ENCODE results near the gene CCSAP.

CCSAP gene

DNA sequence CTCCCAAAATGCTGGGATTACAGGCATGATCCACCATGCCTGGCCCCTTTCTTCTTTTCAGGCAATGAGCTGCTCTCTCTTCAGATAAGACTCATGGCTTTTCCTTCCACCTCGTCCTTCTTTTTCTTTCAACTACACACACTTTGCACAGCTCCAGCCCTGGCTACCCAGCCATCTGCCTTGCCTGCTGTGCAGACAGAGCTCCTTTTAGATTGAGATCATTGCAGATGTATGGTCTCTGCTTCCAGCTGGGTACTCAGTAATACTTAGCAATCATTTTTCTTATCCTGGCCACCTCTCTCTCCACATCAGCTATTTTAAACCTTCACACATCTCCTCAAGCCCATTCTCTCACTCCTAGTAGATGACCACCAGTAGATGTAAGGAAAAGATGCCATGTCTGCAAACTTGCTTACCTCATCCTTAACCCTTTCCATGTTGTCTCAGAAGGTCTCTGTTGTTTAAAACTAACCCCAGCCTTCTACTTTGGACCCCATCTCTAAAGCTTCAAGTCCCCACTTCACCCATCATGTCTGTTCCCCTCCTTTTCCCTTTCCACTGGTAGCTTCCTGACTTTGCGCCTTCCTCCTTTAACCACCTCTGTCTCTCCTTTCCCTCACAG, 64.6 kb downstream of the CCSAP start:
- TF ChIP-seq, protein P1, sequence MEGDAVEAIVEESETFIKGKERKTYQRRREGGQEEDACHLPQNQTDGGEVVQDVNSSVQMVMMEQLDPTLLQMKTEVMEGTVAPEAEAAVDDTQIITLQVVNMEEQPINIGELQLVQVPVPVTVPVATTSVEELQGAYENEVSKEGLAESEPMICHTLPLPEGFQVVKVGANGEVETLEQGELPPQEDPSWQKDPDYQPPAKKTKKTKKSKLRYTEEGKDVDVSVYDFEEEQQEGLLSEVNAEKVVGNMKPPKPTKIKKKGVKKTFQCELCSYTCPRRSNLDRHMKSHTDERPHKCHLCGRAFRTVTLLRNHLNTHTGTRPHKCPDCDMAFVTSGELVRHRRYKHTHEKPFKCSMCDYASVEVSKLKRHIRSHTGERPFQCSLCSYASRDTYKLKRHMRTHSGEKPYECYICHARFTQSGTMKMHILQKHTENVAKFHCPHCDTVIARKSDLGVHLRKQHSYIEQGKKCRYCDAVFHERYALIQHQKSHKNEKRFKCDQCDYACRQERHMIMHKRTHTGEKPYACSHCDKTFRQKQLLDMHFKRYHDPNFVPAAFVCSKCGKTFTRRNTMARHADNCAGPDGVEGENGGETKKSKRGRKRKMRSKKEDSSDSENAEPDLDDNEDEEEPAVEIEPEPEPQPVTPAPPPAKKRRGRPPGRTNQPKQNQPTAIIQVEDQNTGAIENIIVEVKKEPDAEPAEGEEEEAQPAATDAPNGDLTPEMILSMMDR (IDR thresholded peaks at IDR 0.05), result no peak
- Histone ChIP-seq H3K27ac (no peak overlapping the region), H3K4me3 (no peak overlapping the region)
- DNase-seq (ENCODE audit: low spot score), result no peak

GRCh38 chr1:229275005-229275404, 67.8 kb downstream of the CCSAP start:
- H3K4me3 ChIP-seq, result no peak overlapping the region
- no peak for DNase-seq (ENCODE audit: low spot score)
- no peak overlapping the region for H3K27ac ChIP-seq
- TF ChIP-seq, protein P1 (IDR thresholded peaks at IDR 0.05), result no peak

DNA sequence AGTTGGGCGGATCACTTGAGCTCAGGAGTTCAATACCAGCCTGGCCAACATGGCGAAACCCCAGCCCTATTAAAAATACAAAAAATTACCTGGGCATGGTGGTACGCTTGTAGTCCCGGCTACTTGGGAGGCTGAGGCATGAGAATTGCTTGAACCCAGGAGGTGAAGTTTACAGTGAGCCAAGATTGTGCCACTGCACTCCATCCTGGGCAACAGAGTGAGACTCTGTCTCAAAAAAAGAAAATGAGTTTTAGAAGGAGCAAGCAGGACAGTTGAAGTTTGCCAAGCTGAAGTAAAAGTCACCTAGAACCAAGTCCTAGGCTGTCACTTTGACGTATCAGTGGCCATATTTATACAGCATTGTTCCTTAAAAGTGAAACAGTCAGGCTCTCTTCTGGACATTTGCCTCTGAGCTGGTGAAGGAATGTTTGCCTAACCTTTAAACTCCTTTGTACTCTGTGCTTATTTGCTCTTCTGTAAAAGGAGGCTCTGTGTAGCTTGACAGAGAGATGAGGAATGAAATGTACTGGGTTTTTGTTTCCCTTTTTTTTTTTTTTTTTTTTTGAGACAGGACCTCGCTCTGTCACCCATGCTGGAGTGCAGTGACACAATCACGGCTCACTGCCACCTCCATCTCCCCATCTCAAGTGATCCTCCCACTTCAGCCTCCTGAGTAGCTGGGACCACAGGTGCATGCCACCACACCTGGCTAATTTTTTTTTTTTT, 69.2 kb downstream of the CCSAP start:
- no peak overlapping the region for H3K4me3 ChIP-seq
- no peak for DNase-seq (ENCODE audit: low spot score)
- H3K27ac ChIP-seq, result no peak overlapping the region
- TF ChIP-seq, protein P1 (IDR thresholded peaks at IDR 0.05), result no peak

- no peak for DNase-seq (ENCODE audit: low spot score)
- peak overlapping the region; percentile 88 for H3K4me3 ChIP-seq
- TF ChIP-seq, protein P1 (IDR thresholded peaks at IDR 0.05), result no peak
- no peak overlapping the region for H3K27ac ChIP-seq
Observed at GRCh38 chr1:229272164-229273158, 70.4 kb downstream of the CCSAP start.

DNA sequence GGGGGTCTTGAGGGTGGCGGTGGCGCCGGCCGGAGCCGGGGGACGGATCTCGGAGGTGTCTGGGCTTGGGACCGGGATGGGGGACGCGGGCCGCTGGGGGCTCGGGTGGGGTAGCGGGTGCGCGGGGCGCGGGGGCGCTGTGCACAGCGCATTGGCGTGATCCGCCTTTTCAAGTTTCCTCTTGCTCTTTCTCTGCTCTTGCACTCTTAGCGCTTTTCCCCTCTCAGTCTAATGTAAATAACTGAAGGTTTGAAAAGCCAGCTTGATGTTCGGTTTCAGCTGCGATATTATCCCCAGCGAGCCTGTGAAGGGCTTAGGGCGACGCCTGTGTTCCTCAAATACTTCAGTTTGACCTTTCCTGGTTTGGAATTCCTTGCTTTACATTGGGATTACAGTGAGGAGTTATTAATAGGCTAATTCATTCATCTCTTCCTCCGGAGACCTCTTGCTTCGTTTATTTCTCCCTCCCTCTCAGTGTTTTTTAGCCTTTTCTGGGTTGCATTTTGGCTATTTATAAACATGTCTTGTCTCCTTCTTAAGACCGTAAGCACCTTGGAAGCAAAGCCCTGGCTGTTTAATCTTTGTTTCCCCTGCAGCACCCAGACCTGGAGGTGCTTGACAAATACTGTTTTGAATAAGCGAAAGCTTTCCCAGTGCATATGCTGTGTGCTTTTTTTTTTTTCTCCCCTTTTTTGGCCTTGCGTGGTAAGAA, 71.2 kb downstream of the CCSAP start:
- H3K4me3 ChIP-seq, result peak overlapping the region; percentile 88
- TF ChIP-seq, protein P1 (IDR thresholded peaks at IDR 0.05), result no peak
- H3K27ac ChIP-seq, result peak overlapping the region; percentile 79 to 87
- DNase-seq (ENCODE audit: low spot score), result no peak

Measured in coronary artery (tissue), 2 donors.